T47D (cell line): ENCODE data around the gene SS18.

Experiments
- DNase-seq, 2 experiments: peaks; one replicate each; pipeline versions ENCODE4 v3.0.0 to v3.0.0-alpha.2; 2011 to 2012; ENCODE audit warnings: low read depth in 1 of 2, low spot score in 1 of 2
- JUND ChIP-seq: IDR thresholded peaks from 2 replicates; pipeline ENCODE4 v1.6.1; 2012; ENCODE audit warnings: low read depth
- in situ Hi-C: cut with HindIII; loops from 2 replicates; pipeline ENCODE4 v1.10.0; 2016; ENCODE audit warnings: low sequenced_read_pairs, low pct_unique_long_range_greater_than_20kb

The SS18 gene

GRCh38 chr18:26091047-26091630 lies 726 bp upstream of the SS18 start:
- peak; percentile 31 to 83 for DNase-seq
- no peak for TF ChIP-seq JUND
- in situ Hi-C loops = no loop called here

GRCh38 chr18:26089293-26090129 lies 902 bp downstream of the SS18 start:
- TF ChIP-seq JUND = no peak
- in situ Hi-C loops = no loop called here
- peak in 1 of 2 experiments; percentile 26 for DNase-seq

DNA sequence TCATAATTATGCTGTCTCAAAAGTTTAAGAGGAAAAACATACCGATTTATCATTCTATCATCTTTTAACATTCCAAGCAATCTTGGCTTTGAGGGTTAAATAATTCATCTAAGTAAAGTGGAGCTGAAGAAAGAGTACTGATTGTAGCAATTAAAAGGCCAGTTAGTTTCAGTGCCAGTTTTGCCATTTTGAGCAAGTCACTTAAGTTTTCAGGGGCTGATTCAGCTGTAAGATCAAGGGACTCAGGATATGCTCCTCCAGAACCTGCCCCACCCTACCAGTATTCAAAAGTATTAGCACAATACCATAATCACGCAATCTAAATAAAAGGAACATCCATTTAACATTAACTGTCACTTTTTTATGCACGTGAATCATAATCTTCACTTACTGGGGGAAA lies 1.9 kb downstream of the SS18 start:
- DNase-seq = no peak
- in situ Hi-C loops = no loop called here
- no peak for TF ChIP-seq JUND

DNA sequence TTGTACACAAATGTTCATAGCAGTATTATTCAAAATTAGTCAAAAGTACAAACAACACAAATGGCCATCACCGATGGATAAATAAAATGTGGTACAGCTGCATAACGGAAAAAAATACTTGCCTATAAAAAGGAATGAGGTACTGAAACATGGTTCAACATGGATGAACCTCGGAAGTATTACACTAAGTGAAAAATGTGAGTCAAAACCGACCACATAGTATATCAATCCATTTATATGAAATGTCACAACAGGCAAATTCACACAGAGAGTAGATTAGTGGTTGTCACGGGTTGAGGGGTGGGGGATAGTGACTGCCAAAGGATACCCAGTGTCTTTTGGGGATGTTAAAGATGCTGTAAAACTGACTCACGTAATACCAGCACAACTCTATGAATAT lies 3.5 kb downstream of the SS18 start:
- in situ Hi-C loops = no loop called here
- no peak for DNase-seq
- TF ChIP-seq JUND = no peak

- no peak for DNase-seq
- no peak for TF ChIP-seq JUND
- in situ Hi-C loops = no loop called here
Observed at GRCh38 chr18:26085056-26085455, 5.4 kb downstream of the SS18 start.

DNA sequence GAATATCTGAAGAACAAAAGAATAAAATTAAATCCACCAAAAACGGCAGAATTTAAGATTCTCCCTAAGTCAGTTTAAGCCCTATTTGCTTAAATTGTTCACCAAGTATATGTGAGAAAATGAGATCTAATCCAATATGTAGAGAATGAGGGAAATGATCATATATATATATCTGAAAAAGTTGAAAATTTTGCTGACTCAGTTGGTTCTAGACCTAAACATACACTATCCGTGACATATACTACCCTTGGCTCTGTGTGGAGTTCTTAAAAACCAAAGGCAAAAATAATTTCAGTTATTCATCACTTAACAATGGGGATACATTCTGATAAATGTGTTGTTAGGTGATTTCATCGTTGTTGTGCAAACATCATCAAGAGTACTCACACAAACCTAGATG lies 7.3 kb downstream of the SS18 start:
- in situ Hi-C loops = no loop called here
- DNase-seq = no peak
- TF ChIP-seq JUND = no peak

- no peak for TF ChIP-seq JUND
- DNase-seq = no peak
- in situ Hi-C loops = no loop called here
Observed at GRCh38 chr18:26082475-26082874, 7.9 kb downstream of the SS18 start.

- TF ChIP-seq JUND = no peak
- in situ Hi-C loops = no loop called here
Observed at GRCh38 chr18:26074246-26074645, 16.2 kb downstream of the SS18 start.

DNA sequence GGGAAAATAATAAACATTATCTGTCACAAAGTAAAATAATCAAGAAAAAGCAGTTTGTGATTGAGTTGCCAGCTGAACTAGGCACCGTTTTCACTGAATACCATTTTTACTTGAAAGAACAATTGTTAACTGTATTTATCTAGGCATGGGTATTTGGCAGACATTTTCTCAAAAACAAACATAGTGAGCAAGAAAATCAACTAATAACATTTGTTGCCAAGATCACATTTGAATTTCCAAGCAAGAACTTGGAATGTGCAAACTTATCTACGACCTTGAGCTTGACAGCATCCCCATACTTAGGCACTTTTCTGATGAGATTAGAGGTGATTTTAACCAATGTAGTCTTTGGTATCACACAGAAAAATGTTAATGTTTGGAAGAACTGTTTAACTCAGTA lies 16.7 kb downstream of the SS18 start:
- TF ChIP-seq JUND = no peak
- in situ Hi-C loops = no loop called here

More at GRCh38 chr18:26074246-26074645, 16.2 kb downstream of the SS18 start:
- no peak for DNase-seq

GRCh38 chr18:26071725-26072124 lies 18.7 kb downstream of the SS18 start:
- DNase-seq = no peak
- no peak for TF ChIP-seq JUND
- in situ Hi-C loops = no loop called here

More for the DNA sequence above, 16.7 kb downstream of the SS18 start:
- DNase-seq = no peak

DNA sequence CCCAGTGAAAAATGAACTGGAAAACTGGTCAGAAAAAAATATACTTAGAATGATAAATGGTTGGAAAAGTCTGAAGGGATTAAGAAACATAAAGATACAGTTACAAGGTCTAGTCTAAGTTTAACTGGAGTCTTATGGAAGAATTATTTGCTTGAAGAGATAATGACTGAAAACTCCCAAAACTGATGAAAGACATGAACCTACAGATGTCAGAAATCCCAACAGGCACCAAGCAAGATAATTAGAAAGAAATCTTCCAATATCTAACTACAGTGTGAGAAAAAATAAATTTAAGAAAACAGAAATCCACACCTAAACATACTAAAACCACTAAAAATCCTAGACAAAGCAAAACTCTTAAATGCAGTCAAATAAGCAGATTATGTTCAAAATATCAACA lies 19.4 kb downstream of the SS18 start:
- in situ Hi-C loops = no loop called here
- TF ChIP-seq JUND = no peak
- no peak for DNase-seq

- in situ Hi-C loops = no loop called here
- DNase-seq = no peak
- TF ChIP-seq JUND = no peak
Observed at GRCh38 chr18:26059357-26059756, 31.1 kb downstream of the SS18 start.

GRCh38 chr18:26057344-26057773 lies 33.1 kb downstream of the SS18 start:
- TF ChIP-seq JUND = no peak
- no peak for DNase-seq
- in situ Hi-C loops = no loop called here
